Right atrium auricular region (tissue), 2 donors: ENCODE data around the gene SLC25A48. TPM values are rescaled to one million over a fixed set of nuclear protein-coding genes. Genes with fewer than 3 reads are reported as not detected.

Experiments
- DNase-seq: peaks from one replicate; pipeline ENCODE4 v3.0.0-alpha.2; 2019; ENCODE audit warnings: low spot score
- H3K27ac ChIP-seq, 2 donors: fragments of 200-600 bp; sonication (generic); 1 replicate in 1 of 2; 2 replicates in 1 of 2; pipeline ENCODE4 v1.5.1; 2016 to 2019
- H3K27me3 ChIP-seq, 2 donors: fragments of 200-600 bp; sonication (generic); one replicate each; pipeline versions ENCODE4 v1.5.1 to v1.6.0; 2017 to 2019
- H3K36me3 ChIP-seq: fragments of 200-600 bp; sonication (generic); one replicate; pipeline ENCODE4 v1.5.1; 2016
- H3K4me1 ChIP-seq, 2 donors: fragments of 200-600 bp; sonication (generic); one replicate each; pipeline versions ENCODE4 v1.5.1 to v1.6.0; 2017 to 2019
- H3K4me3 ChIP-seq, 2 donors: fragments of 200-600 bp; sonication (generic); 1 replicate in 1 of 2; 2 replicates in 1 of 2; pipeline ENCODE4 v1.5.1; 2017 to 2019; ENCODE audit warnings: mild to moderate bottlenecking in 1 of 2, moderate library complexity in 1 of 2
- H3K9me3 ChIP-seq, 2 donors: fragments of 200-600 bp; sonication (generic); one replicate each; pipeline ENCODE4 v1.5.1; 2019
- total RNA-seq, 2 donors: library from RNA; depleted of rRNA; stranded (reverse); fragments of >200 nt; gene quantifications; one replicate each; pipeline ENCODE4 v1.1.0, GENCODE V29; 2016
- TF ChIP-seq, protein P1 (sequence below), 2 donors: fragments of 200-600 bp; sonication (generic); IDR thresholded peaks; one replicate each; pipeline ENCODE4 v1.5.1; 2019; ENCODE audit warnings: antibody characterized with exemption in 2 of 2

The SLC25A48 gene
- total RNA-seq, 2 donors from 2014 or later: not detected

DNA sequence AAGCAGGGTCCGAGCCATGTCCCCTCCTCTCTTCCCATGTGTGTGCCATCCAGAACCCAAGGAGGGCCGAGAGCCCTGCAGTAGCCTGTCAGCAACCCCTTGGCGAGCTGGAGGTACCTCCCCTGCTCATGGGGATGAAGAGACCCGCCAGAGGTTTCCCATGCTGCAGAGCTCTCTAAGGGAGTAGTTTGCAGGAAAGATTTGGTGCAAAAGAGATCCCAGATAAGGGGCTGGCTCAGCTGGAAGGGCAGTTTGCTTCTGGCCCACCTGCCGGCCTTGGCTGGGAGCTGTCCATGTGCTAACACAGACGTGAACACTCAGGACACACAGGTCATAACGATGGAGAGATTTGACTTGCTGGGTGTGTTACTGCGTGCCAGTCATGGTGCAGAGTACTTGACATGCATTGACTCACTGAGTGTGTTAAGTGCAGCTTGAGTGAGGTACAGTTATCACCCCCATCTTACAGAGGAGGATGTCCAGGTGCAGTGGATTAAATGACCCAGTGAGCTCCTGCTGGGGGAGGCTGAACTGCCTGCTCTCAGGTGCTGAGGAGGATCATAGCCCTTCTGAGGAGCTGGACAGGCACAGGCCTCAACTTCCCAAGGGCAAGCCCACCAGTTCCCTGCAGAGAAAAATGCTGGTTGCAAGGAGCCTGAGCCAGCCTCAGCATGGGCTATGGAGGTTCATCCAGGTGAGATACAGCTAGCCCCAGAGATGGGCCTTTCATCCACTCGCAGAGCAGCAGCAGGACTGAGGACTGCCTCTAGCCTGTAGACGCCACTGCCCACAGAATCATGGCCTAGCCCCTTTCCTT lies 6.3 kb upstream of the SLC25A48 start:
- no peaks in the 10 kb centered on the region for H3K36me3 ChIP-seq
- no peaks in the 10 kb centered on the region for H3K9me3 ChIP-seq
- TF ChIP-seq, protein P1, sequence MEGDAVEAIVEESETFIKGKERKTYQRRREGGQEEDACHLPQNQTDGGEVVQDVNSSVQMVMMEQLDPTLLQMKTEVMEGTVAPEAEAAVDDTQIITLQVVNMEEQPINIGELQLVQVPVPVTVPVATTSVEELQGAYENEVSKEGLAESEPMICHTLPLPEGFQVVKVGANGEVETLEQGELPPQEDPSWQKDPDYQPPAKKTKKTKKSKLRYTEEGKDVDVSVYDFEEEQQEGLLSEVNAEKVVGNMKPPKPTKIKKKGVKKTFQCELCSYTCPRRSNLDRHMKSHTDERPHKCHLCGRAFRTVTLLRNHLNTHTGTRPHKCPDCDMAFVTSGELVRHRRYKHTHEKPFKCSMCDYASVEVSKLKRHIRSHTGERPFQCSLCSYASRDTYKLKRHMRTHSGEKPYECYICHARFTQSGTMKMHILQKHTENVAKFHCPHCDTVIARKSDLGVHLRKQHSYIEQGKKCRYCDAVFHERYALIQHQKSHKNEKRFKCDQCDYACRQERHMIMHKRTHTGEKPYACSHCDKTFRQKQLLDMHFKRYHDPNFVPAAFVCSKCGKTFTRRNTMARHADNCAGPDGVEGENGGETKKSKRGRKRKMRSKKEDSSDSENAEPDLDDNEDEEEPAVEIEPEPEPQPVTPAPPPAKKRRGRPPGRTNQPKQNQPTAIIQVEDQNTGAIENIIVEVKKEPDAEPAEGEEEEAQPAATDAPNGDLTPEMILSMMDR (IDR thresholded peaks at IDR 0.05): no peak
- no peak overlapping the region for H3K27ac ChIP-seq
- DNase-seq: peak; percentile 47
- no peak overlapping the region for H3K4me3 ChIP-seq
- no peaks in the 10 kb centered on the region for H3K4me1 ChIP-seq
- no peaks in the 10 kb centered on the region for H3K27me3 ChIP-seq

DNA sequence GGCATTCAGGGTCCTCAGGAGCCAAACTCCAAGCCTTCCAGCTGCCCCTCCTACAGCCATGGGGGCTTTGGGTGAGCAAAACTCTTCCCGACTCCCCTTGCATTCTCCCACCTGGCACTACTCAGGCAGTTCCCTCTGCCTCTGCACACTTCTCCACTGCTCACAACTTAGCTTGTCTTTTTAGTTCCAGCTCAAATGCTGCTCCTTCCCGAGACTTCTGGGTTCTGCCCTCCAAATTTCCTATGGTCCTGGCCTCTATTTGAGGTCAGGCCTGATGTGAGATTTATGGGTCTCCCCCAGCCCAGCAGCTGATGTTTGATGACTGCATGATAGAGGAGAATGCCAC lies 5.7 kb upstream of the SLC25A48 start:
- H3K9me3 ChIP-seq: no peaks in the 10 kb centered on the region
- H3K27me3 ChIP-seq: no peaks in the 10 kb centered on the region
- TF ChIP-seq, protein P1 (IDR thresholded peaks at IDR 0.05): no peak
- DNase-seq: no peak
- H3K4me3 ChIP-seq: no peak overlapping the region
- no peaks in the 10 kb centered on the region for H3K4me1 ChIP-seq
- H3K27ac ChIP-seq: no peak overlapping the region
- H3K36me3 ChIP-seq: no peaks in the 10 kb centered on the region

DNA sequence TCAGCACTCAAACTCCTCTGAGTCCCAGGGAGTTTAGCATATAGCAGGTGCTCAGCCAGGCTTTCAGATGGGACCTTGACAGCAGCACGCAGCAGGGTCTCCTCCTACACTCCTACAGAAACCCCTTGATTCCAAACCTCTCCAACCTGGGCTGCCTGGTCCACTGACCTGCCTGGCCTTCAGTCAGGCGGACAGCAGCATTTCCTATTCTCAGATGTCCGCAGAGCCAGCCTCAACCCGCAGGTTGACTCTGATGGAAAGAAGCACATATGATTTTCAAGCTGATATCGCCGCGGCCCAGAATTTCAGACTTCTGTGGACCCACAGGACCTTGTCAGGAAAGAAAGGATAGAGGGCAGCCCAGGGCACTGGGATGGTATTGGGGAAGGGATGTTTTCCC lies 5.3 kb upstream of the SLC25A48 start:
- TF ChIP-seq, protein P1 (IDR thresholded peaks at IDR 0.05): no peak
- no peaks in the 10 kb centered on the region for H3K27me3 ChIP-seq
- no peak overlapping the region for H3K4me3 ChIP-seq
- H3K4me1 ChIP-seq: peaks cover 0 to 1% of the 10 kb centered on the region in 2 donors
- no peak for DNase-seq
- no peaks in the 10 kb centered on the region for H3K9me3 ChIP-seq
- H3K36me3 ChIP-seq: no peaks in the 10 kb centered on the region
- H3K27ac ChIP-seq: no peak overlapping the region

DNA sequence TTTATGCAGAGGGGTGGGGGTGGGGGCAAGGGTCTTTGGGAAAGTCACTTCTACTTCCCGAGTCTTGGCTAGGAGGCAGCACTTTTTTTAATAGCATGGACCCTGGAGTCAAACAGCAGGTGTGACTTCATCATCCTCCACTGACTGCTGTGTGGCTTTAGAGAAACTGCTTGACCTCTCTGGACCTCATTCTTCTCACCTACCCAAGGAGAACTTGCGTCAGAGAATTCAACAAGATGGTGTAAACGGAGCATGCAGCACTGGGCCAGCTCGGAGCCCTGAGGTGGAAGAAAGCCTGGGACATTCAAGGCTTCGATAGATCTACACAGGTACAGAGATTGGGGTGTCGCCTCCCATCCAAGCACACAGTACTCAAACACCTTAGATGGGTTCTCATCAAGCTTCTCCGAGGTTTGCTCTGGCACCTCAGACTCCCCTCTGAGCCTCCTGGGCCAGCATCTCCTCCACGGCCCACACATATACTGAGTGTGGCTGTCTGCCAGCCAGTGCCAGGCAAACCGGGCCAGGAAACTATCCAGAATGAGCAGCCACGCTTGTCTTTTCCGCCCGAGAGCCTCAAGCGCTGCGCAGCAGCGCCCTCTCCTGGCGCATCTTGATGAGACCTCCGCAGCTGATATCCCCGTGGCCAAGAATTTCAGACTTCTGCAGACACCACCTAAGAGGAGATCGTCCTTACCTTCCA lies 4.6 kb upstream of the SLC25A48 start:
- Histone ChIP-seq H3K4me1 (peaks cover 0 to 8% of the 10 kb centered on the region in 2 donors), H3K27me3 (no peaks in the 10 kb centered on the region), H3K4me3 (no peak overlapping the region), H3K27ac (no peak overlapping the region), H3K36me3 (no peaks in the 10 kb centered on the region), H3K9me3 (no peaks in the 10 kb centered on the region)
- TF ChIP-seq, protein P1 (IDR thresholded peaks at IDR 0.05): peak; percentile 59 to 81
- peak; percentile 57 for DNase-seq

DNA sequence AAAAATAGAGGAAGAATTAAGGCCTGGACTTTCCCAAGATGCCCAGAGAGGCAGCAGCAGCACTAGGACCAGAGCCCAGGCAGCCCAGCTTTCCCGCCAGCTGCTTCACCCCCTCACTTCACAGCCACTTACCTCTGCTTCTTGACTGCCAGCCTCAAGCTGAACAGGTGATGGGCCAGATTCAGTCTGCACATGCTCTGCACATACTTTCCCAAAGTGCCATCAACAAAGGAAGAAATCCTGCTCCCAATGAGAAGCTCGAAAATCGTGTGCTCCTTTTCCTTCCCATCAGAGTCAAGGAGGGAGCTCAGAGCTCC lies 4.1 kb upstream of the SLC25A48 start:
- DNase-seq: no peak
- Histone ChIP-seq H3K27me3 (no peaks in the 10 kb centered on the region), H3K36me3 (no peaks in the 10 kb centered on the region), H3K27ac (no peak overlapping the region), H3K4me1 (peaks cover 0 to 13% of the 10 kb centered on the region in 2 donors), H3K9me3 (no peaks in the 10 kb centered on the region), H3K4me3 (no peak overlapping the region)
- TF ChIP-seq, protein P1 (IDR thresholded peaks at IDR 0.05): no peak
